GM12878 (cell line): ENCODE measurements around the gene INPP4B. TPM values are rescaled to one million over a fixed set of nuclear protein-coding genes. Genes with fewer than 3 reads are reported as not detected.

ENCODE experiments used
- ATAC-seq: fragments of 200-7000 bp; cut with Tn5 transposase; 3 replicates; pipeline ENCODE4 v1.9.1; 2020; ENCODE audit warnings: mild to moderate bottlenecking, moderate library complexity
- BruUV-seq: library from RNA; stranded (reverse); fragments of 400-500 nt; replicated peaks from 2 replicates; lab custom pipeline; 2021; lab: Mats Ljungman, UMichigan
- CTCF ChIA-PET: fragments of 300-600 bp; sonication (Branson Sonifier 250); formaldehyde crosslinking; extraction: SDS; loops from one replicate; lab custom pipeline; 2021; ENCODE audit warnings: inconsistent platforms; lab: Yijun Ruan, JAX
- POLR2A ChIA-PET: fragments of 350-600 bp; formaldehyde crosslinking; extraction: SDS; loops from one replicate; lab custom pipeline; 2021; ENCODE audit warnings: inconsistent platforms; lab: Charles Lee
- RAD21 ChIA-PET: fragments of 300-600 bp; sonication (Branson Sonifier 250); formaldehyde crosslinking; loops from one replicate; lab custom pipeline; 2023; ENCODE audit warnings: antibody characterized with exemption; ENCODE audit not compliant: unreplicated experiment; lab: Charles Lee
- SMC1A ChIA-PET: fragments of 300-600 bp; sonication (Branson Sonifier 250); formaldehyde crosslinking; loops from one replicate; lab custom pipeline; 2023; ENCODE audit not compliant: unreplicated experiment, uncharacterized antibody; lab: Charles Lee
- DNase-seq: peaks from one replicate; pipeline ENCODE4 v3.0.0-alpha.2; 2011; ENCODE audit warnings: low read depth, low spot score
- FAIRE-seq: peaks from 3 replicates; lab custom pipeline; 2011; peaks lifted over from hg19 to GRCh38; lab: Jason Lieb, UNC
- H2AFZ ChIP-seq: 2 replicates; pipeline ENCODE4 v1.6.0; 2011; ENCODE audit warnings: low read depth, low read length, control low read depth; ENCODE audit not compliant: control insufficient read depth
- H3K27ac ChIP-seq: 2 replicates; pipeline ENCODE4 v1.5.1; 2011; ENCODE audit warnings: control low read depth; ENCODE audit not compliant: control insufficient read depth, insufficient read depth
- H3K27me3 ChIP-seq, 2 experiments: replicated peaks in 1 of 2; 2 replicates each; pipeline versions ENCODE4 v1.6.0 to v1.6.1; 2011; ENCODE audit warnings: low read length in 1 of 2; ENCODE audit not compliant: control insufficient read depth in 2 of 2, insufficient read depth in 2 of 2
- H3K36me3 ChIP-seq, 2 experiments: 2 replicates each; pipeline ENCODE4 v1.5.1; 2011; ENCODE audit warnings: low read length in 1 of 2; ENCODE audit not compliant: control insufficient read depth in 2 of 2, insufficient read depth in 2 of 2
- H3K4me1 ChIP-seq: 2 replicates; pipeline ENCODE4 v1.6.1; 2011; ENCODE audit warnings: mild to moderate bottlenecking, low read length, moderate library complexity, mixed read lengths; ENCODE audit not compliant: control insufficient read depth, insufficient read depth
- H3K4me2 ChIP-seq: 2 replicates; pipeline ENCODE4 v1.6.0; 2011; ENCODE audit warnings: control low read depth; ENCODE audit not compliant: control insufficient read depth, insufficient read depth
- H3K4me3 ChIP-seq: fragments of 200-600 bp; sonication (generic); 2 replicates; pipeline ENCODE4 v1.5.1; 2016
- H3K79me2 ChIP-seq: 2 replicates; pipeline ENCODE4 v1.6.0; 2011; ENCODE audit warnings: low read length; ENCODE audit not compliant: control insufficient read depth, insufficient read depth
- H3K9ac ChIP-seq: 2 replicates; pipeline ENCODE4 v1.8.0; 2011; ENCODE audit warnings: low read length, control low read depth, mixed read lengths; ENCODE audit not compliant: control insufficient read depth, insufficient read depth
- H3K9me3 ChIP-seq: replicated peaks from 3 replicates; pipeline ENCODE4 v1.5.1; 2011; ENCODE audit warnings: mild to moderate bottlenecking, low read length; ENCODE audit not compliant: control insufficient read depth, insufficient read depth
- H4K20me1 ChIP-seq: 2 replicates; pipeline ENCODE4 v1.6.0; 2011; ENCODE audit not compliant: control insufficient read depth, insufficient read depth
- CHD2 ChIP-seq: IDR thresholded peaks from 2 replicates; pipeline ENCODE4 v1.6.1; 2011; ENCODE audit warnings: low read depth, low read length, improper control_type of control experiment, borderline replicate concordance
- CREM ChIP-seq: IDR thresholded peaks from 2 replicates; pipeline ENCODE4 v1.6.1; 2014; ENCODE audit warnings: antibody characterized with exemption, low read depth
- FOXK2 ChIP-seq: fragments of 450-650 bp; IDR thresholded peaks from 2 replicates; pipeline ENCODE4 v1.6.1; 2017; ENCODE audit warnings: mild to moderate bottlenecking, moderate library complexity
- HDAC6 ChIP-seq: fragments of 200-600 bp; sonication (generic); IDR thresholded peaks from one replicate; pipeline ENCODE4 v1.8.0; 2017; ENCODE audit warnings: antibody characterized with exemption; ENCODE audit not compliant: unreplicated experiment
- IKZF1 ChIP-seq: fragments of 450-650 bp; conservative IDR thresholded peaks from 2 replicates; pipeline ENCODE4 v1.6.1; 2017; ENCODE audit warnings: antibody characterized with exemption, mild to moderate bottlenecking
- MEF2A ChIP-seq: IDR thresholded peaks from 2 replicates; pipeline ENCODE4 v1.6.1; 2011; ENCODE audit warnings: low read depth, mild to moderate bottlenecking, low read length, moderate library complexity; ENCODE audit not compliant: insufficient read depth
- MLLT1 ChIP-seq: fragments of 450-650 bp; IDR thresholded peaks from 2 replicates; pipeline ENCODE4 v1.6.1; 2016; ENCODE audit warnings: mild to moderate bottlenecking
- MXI1 ChIP-seq: fragments of 150-350 bp; IDR thresholded peaks from 2 replicates; pipeline ENCODE4 v1.6.1; 2011; ENCODE audit warnings: low read depth, mild to moderate bottlenecking, inconsistent platforms, low read length, improper control_type of control experiment
- NFYA ChIP-seq: IDR thresholded peaks from 2 replicates; pipeline ENCODE4 v1.6.1; 2011; ENCODE audit warnings: low read depth, mild to moderate bottlenecking, low read length, improper control_type of control experiment, borderline replicate concordance
- NR2C2 ChIP-seq: IDR thresholded peaks from 2 replicates; pipeline ENCODE4 v1.6.1; 2011; ENCODE audit warnings: borderline replicate concordance, low read depth; ENCODE audit not compliant: control insufficient read depth, insufficient read length
- NR2F1 ChIP-seq: fragments of 450-650 bp; conservative IDR thresholded peaks from 2 replicates; pipeline ENCODE4 v1.6.1; 2017; ENCODE audit warnings: mild to moderate bottlenecking
- POU2F2 ChIP-seq: IDR thresholded peaks from 3 replicates; pipeline ENCODE4 v1.6.1; 2011; ENCODE audit warnings: low read depth, mild to moderate bottlenecking, low read length, borderline replicate concordance
- RELA ChIP-seq: fragments of 450-650 bp; IDR thresholded peaks from 2 replicates; pipeline ENCODE4 v1.8.0; 2014; ENCODE audit warnings: borderline replicate concordance; ENCODE audit not compliant: partially characterized antibody
- SIX5 ChIP-seq: IDR thresholded peaks from 2 replicates; pipeline ENCODE4 v1.6.1; 2011; ENCODE audit warnings: mild to moderate bottlenecking, low read depth, low read length, moderate library complexity; ENCODE audit not compliant: severe bottlenecking
- TARDBP ChIP-seq: IDR thresholded peaks from 2 replicates; pipeline ENCODE4 v1.6.1; 2016; ENCODE audit warnings: borderline replicate concordance
- ZZZ3 ChIP-seq: IDR thresholded peaks from 2 replicates; pipeline ENCODE4 v1.6.1; 2011; ENCODE audit warnings: low read depth; ENCODE audit not compliant: control insufficient read depth, insufficient read length
- WGBS: methylation state at CpG from one replicate; pipeline ENCODE4 v1.1.6; 2016; ENCODE audit warnings: low lambda C conversion rate; ENCODE audit not compliant: insufficient replicate concordance, insufficient coverage; ENCODE audit errors: missing lambda C conversion rate; 5-methylcytosine and 5-hydroxymethylcytosine counted together
- in situ Hi-C: fragments of 300-500 bp; cut with MboI; formaldehyde crosslinking; loops from 9 replicates; pipeline ENCODE4 v1.14.3; 2018; ENCODE audit warnings: mixed read lengths
- intact Hi-C: fragments of 100-400 bp; cut with micrococcal nuclease; formaldehyde crosslinking; loops from one replicate; pipeline ENCODE4 v1.14.2; 2022; ENCODE audit not compliant: unreplicated experiment
- polyA plus RNA-seq, 11 experiments: library from polyadenylated mRNA; depleted of rRNA in 4 of 11; unstranded in 6 of 11; stranded (reverse) in 5 of 11; fragments of >200 nt; fragmentation: Nextera tagmentation in 4 of 11; fragmentation: Illumina TruSeq in 1 of 11; extraction: Ambion mirVana in 4 of 11; extraction: Trizol in 1 of 11; gene quantifications; 1 replicate in 1 of 11; 2 replicates in 10 of 11; pipeline versions ENCODE4 v1.2.1 to v1.2.3, GENCODE V29; 2011 to 2016; ENCODE audit warnings: inconsistent platforms in 2 of 11, missing spikeins in 2 of 11, low read depth in 1 of 11
- total RNA-seq, 4 experiments: library from RNA; depleted of rRNA in 3 of 4; stranded (reverse); fragments of >200 nt in 3 of 4; fragmentation: Illumina TruSeq in 1 of 4; extraction: Trizol in 1 of 4; gene quantifications; 2 replicates each; pipeline versions ENCODE4 v1.2.1 to v1.2.3, GENCODE V29; 2013 to 2021
- TF ChIP-seq, protein P1 (sequence below): fragments of 450-650 bp; formaldehyde crosslinking; IDR thresholded peaks from 2 replicates; pipeline ENCODE4 v1.4.0; 2022; ENCODE audit warnings: mild to moderate bottlenecking, moderate library complexity

The INPP4B gene
- total and polyA plus RNA-seq, 10 of the 15 experiments (the other 5 are each of a cell fraction or from before 2014, with no cell fraction given) = 0.53 to 11.2 (median 0.95) TPM

DNA sequence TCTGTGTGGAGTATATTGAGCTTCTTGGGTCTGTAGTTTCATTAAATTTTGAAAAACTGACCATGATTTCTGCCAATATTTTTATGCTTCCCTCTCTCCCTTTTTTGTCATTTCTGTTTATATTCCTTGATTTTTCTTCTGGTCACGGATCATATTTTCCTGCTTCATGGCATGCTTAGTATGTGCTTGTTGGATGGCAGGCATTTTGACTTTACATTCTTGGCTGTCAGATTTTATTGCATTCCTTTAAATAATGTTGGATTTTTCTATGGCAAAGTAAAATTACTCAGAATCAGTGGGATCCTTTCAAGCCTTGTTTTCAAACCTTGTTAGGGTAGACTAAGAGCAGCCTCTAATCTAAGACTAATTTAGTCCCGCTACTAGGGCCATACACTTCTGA, 677.9 kb downstream of the INPP4B start:
- Histone ChIP-seq H4K20me1 (no peaks in the 10 kb centered on the region), H3K27ac (no peak overlapping the region), H3K4me3 (no peak overlapping the region)
- no TSS peak for BruUV-seq
- intact Hi-C loops (no loop called here), in situ Hi-C loops (no loop called here)
- 31% methylated on average over 2 of the region's 2 CpGs for WGBS
- FAIRE-seq = no peak
- SMC1A ChIA-PET = no interaction called here
- TF ChIP-seq SIX5 = no peak
- no peak for TF ChIP-seq CHD2
- TF ChIP-seq, protein P1, sequence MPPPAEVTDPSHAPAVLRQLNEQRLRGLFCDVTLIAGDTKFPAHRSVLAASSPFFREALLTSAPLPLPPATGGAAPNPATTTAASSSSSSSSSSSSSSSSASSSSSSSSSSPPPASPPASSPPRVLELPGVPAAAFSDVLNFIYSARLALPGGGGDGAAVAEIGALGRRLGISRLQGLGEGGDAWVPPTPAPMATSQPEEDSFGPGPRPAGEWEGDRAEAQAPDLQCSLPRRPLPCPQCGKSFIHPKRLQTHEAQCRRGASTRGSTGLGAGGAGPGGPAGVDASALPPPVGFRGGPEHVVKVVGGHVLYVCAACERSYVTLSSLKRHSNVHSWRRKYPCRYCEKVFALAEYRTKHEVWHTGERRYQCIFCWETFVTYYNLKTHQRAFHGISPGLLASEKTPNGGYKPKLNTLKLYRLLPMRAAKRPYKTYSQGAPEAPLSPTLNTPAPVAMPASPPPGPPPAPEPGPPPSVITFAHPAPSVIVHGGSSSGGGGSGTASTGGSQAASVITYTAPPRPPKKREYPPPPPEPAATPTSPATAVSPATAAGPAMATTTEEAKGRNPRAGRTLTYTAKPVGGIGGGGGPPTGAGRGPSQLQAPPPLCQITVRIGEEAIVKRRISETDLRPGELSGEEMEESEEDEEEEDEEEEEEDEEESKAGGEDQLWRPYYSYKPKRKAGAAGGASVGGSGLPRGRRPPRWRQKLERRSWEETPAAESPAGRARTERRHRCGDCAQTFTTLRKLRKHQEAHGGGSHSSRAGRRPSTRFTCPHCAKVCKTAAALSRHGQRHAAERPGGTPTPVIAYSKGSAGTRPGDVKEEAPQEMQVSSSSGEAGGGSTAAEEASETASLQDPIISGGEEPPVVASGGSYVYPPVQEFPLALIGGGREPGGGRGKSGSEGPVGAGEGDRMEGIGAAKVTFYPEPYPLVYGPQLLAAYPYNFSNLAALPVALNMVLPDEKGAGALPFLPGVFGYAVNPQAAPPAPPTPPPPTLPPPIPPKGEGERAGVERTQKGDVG (CRISPR knock-in tag) = no peak
- no peak for TF ChIP-seq IKZF1
- TF ChIP-seq ZZZ3 = no peak
- TF ChIP-seq MXI1 = no peak
- TF ChIP-seq MLLT1 = no peak
- no peak for TF ChIP-seq MEF2A
- TF ChIP-seq POU2F2 = no peak
- no peak for TF ChIP-seq FOXK2
- TF ChIP-seq RELA = no peak
- no peak for TF ChIP-seq TARDBP
- TF ChIP-seq NR2C2 = no peak
- TF ChIP-seq HDAC6 = no peak
- no peak for TF ChIP-seq NFYA
- no peak for TF ChIP-seq NR2F1
- TF ChIP-seq CREM = no peak
- TF ChIP-seq, all 136 proteins: peak for 0
- Histone ChIP-seq H3K27me3 (no peaks in the 10 kb centered on the region), H3K4me2 (no peak overlapping the region), H3K79me2 (no peaks in the 10 kb centered on the region), H3K9ac (no peak overlapping the region), H3K9me3 (no peaks in the 10 kb centered on the region), H2AFZ (no peak overlapping the region), H3K36me3 (no peaks in the 10 kb centered on the region), H3K4me1 (no peaks in the 10 kb centered on the region)
- CTCF ChIA-PET = no interaction called here
- POLR2A ChIA-PET = no interaction called here
- RAD21 ChIA-PET = no interaction called here
- ATAC-seq (no peak), DNase-seq (no peak)
